Gastroesophageal sphincter (tissue), 4 donors: ENCODE results near the gene FAM193B. TPM values are rescaled to one million over a fixed set of nuclear protein-coding genes. Genes with fewer than 3 reads are reported as not detected.

Source experiments
- ATAC-seq: fragments of 150-250 bp; one replicate; pipeline ENCODE4 v1.9.1; 2016; ENCODE audit warnings: mild to moderate bottlenecking, moderate library complexity
- H3K27ac ChIP-seq, 4 donors: fragments of 200-600 bp; sonication (generic) in 3 of 4; 1 replicate in 3 of 4; 2 replicates in 1 of 4; pipeline ENCODE4 v1.5.1; 2016 to 2019
- H3K27me3 ChIP-seq: fragments of 200-600 bp; sonication (generic); one replicate; pipeline ENCODE4 v1.5.1; 2019
- H3K36me3 ChIP-seq, 2 donors: fragments of 200-600 bp; sonication (generic); one replicate each; pipeline ENCODE4 v1.5.1; 2019; ENCODE audit warnings: control low read depth in 1 of 2
- H3K4me1 ChIP-seq, 3 donors: fragments of 200-600 bp; sonication (generic); 1 replicate in 2 of 3; 2 replicates in 1 of 3; pipeline ENCODE4 v1.5.1; 2016 to 2019; ENCODE audit warnings: control low read depth in 2 of 3
- H3K4me3 ChIP-seq, 2 donors: fragments of 200-600 bp; sonication (generic); one replicate each; pipeline ENCODE4 v1.5.1; 2019; ENCODE audit warnings: mild to moderate bottlenecking in 1 of 2, moderate library complexity in 1 of 2
- H3K9me3 ChIP-seq, 3 donors: fragments of 200-600 bp; sonication (generic); one replicate each; pipeline ENCODE4 v1.5.1; 2017 to 2019; ENCODE audit warnings: control low read depth in 2 of 3
- EP300 ChIP-seq: sonication (generic); formaldehyde crosslinking; IDR thresholded peaks from one replicate; pipeline ENCODE4 v1.6.1; 2017; ENCODE audit warnings: antibody characterized with exemption, mild to moderate bottlenecking
- POLR2A ChIP-seq, 2 donors: fragments of 450-650 bp; IDR thresholded peaks; one replicate each; pipeline ENCODE4 v1.6.1; 2017; ENCODE audit warnings: antibody characterized with exemption in 2 of 2, mild to moderate bottlenecking in 2 of 2, moderate library complexity in 1 of 2
- POLR2AphosphoS5 ChIP-seq: sonication (generic); formaldehyde crosslinking; IDR thresholded peaks from one replicate; pipeline ENCODE4 v1.6.1; 2017; ENCODE audit warnings: antibody characterized with exemption
- WGBS, 2 donors: methylation state at CpG; one replicate each; pipeline ENCODE4 v1.1.5; 2018; ENCODE audit warnings: low coverage in 1 of 2; 5-methylcytosine and 5-hydroxymethylcytosine counted together
- total RNA-seq, 4 donors: library from RNA; depleted of rRNA; stranded (reverse); fragments of >200 nt; gene quantifications; one replicate each; pipeline ENCODE4 v1.1.0, GENCODE V29; 2016
- TF ChIP-seq, protein P1 (sequence below), 4 experiments: fragments of 200-600 bp in 2 of 4; fragments of 450-650 bp in 2 of 4; sonication (generic) in 1 of 4; IDR thresholded peaks; one replicate each; pipeline ENCODE4 v1.5.1; 2017 to 2019; ENCODE audit warnings: antibody characterized with exemption in 4 of 4, mild to moderate bottlenecking in 2 of 4, moderate library complexity in 2 of 4

Gene FAM193B
- total RNA-seq, 4 donors from 2014 or later, result 29.7 to 90.3 (median 44.5) TPM

GRCh38 chr5:177493795-177494345 lies 60.5 kb downstream of the FAM193B start:
- H3K27ac ChIP-seq, result peak overlapping the region; percentile 96 to 99 (median 99)
- 27 to 43% methylated on average over 2 to 3 of the region's 5 CpGs for WGBS, 2 donors
- peaks cover 0 to 41% of the 10 kb centered on the region in 2 donors for H3K36me3 ChIP-seq
- H3K4me1 ChIP-seq, result peaks cover 5 to 91% (median 75%) of the 10 kb centered on the region in 3 donors
- H3K4me3 ChIP-seq, result peak overlapping the region in 1 of 2 donors; percentile 97
- TF ChIP-seq, protein P1, sequence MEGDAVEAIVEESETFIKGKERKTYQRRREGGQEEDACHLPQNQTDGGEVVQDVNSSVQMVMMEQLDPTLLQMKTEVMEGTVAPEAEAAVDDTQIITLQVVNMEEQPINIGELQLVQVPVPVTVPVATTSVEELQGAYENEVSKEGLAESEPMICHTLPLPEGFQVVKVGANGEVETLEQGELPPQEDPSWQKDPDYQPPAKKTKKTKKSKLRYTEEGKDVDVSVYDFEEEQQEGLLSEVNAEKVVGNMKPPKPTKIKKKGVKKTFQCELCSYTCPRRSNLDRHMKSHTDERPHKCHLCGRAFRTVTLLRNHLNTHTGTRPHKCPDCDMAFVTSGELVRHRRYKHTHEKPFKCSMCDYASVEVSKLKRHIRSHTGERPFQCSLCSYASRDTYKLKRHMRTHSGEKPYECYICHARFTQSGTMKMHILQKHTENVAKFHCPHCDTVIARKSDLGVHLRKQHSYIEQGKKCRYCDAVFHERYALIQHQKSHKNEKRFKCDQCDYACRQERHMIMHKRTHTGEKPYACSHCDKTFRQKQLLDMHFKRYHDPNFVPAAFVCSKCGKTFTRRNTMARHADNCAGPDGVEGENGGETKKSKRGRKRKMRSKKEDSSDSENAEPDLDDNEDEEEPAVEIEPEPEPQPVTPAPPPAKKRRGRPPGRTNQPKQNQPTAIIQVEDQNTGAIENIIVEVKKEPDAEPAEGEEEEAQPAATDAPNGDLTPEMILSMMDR (IDR thresholded peaks at IDR 0.05), result no peak
- TF ChIP-seq EP300, result no peak
- H3K27me3 ChIP-seq, result no peaks in the 10 kb centered on the region
- ATAC-seq, result no peak
- no peaks in the 10 kb centered on the region for H3K9me3 ChIP-seq

GRCh38 chr5:177492841-177493240 lies 61.5 kb downstream of the FAM193B start:
- TF ChIP-seq POLR2AphosphoS5, result peak; percentile 2
- no peak for TF ChIP-seq POLR2A (IDR thresholded peaks at IDR 0.05)
- H3K36me3 ChIP-seq, result peaks cover 0 to 52% of the 10 kb centered on the region in 2 donors
- H3K27ac ChIP-seq, result peak overlapping the region; percentile 96 to 99 (median 99)
- no peak for ATAC-seq
- no peaks in the 10 kb centered on the region for H3K27me3 ChIP-seq
- peak overlapping the region in 1 of 2 donors; percentile 97 for H3K4me3 ChIP-seq
- H3K4me1 ChIP-seq, result peaks cover 5 to 91% (median 70%) of the 10 kb centered on the region in 3 donors
- WGBS, 2 donors, result 84% methylated on average over 3 of the region's 7 CpGs; no CpG with 5 or more reads in 1 of the 2 donors
- no peaks in the 10 kb centered on the region for H3K9me3 ChIP-seq

- H3K36me3 ChIP-seq, result peaks cover 0 to 58% of the 10 kb centered on the region in 2 donors
- H3K27me3 ChIP-seq, result no peaks in the 10 kb centered on the region
- no peak for TF ChIP-seq EP300
- TF ChIP-seq POLR2A (IDR thresholded peaks at IDR 0.05), result no peak
- TF ChIP-seq, protein P1 (IDR thresholded peaks at IDR 0.05), result no peak
- peak; percentile 4 for TF ChIP-seq POLR2AphosphoS5
- ATAC-seq, result no peak
- peaks cover 5 to 96% (median 69%) of the 10 kb centered on the region in 3 donors for H3K4me1 ChIP-seq
- no peaks in the 10 kb centered on the region for H3K9me3 ChIP-seq
- 50% methylated on average over 13 of the region's 54 CpGs; no CpG with 5 or more reads in 1 of the 2 donors for WGBS, 2 donors
- H3K27ac ChIP-seq, result peak overlapping the region; percentile 96 to 99 (median 99)
- peak overlapping the region in 1 of 2 donors; percentile 97 for H3K4me3 ChIP-seq
Observed at GRCh38 chr5:177491983-177492746, 62.2 kb downstream of the FAM193B start.

- Histone ChIP-seq H3K27me3 (no peaks in the 10 kb centered on the region), H3K36me3 (peaks cover 0 to 63% of the 10 kb centered on the region in 2 donors), H3K27ac (peak overlapping the region; percentile 96 to 99 (median 99)), H3K9me3 (no peaks in the 10 kb centered on the region), H3K4me3 (peak overlapping the region in 1 of 2 donors; percentile 97), H3K4me1 (peaks cover 5 to 98% (median 69%) of the 10 kb centered on the region in 3 donors)
- peak; percentile 29 for ATAC-seq
- TF ChIP-seq EP300, result no peak
- TF ChIP-seq POLR2AphosphoS5, result no peak
- TF ChIP-seq, protein P1 (IDR thresholded peaks at IDR 0.05), result peak in 3 of 4 experiments; percentile 92 to 97 (median 95)
- TF ChIP-seq POLR2A (IDR thresholded peaks at IDR 0.05), result no peak
- 19 to 61% methylated on average over 8 to 12 of the region's 43 CpGs for WGBS, 2 donors
Observed at GRCh38 chr5:177491429-177491945, 62.9 kb downstream of the FAM193B start.

DNA sequence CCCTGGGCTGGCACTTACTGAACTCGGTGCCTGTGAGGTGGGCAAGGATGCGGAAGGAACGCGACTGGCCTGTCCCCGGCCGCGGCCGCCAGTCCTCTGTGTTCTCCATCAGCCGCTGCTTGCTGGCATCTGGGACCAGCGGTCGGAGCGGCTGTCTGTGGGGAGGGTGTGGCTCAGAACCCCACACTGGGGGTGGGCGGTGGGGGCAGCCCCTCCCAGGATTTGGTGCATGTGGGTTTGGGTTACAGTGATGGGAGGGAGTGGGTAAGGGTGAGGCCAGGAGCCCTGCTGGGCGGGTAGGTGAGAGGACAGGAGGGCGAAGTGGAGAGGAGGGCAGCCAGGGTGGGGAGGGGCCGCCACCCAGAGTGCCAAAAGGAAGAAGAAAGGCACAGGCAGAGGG lies 63.4 kb downstream of the FAM193B start:
- H3K4me1 ChIP-seq, result peaks cover 5 to 98% (median 65%) of the 10 kb centered on the region in 3 donors
- no peaks in the 10 kb centered on the region for H3K27me3 ChIP-seq
- TF ChIP-seq, protein P1 (IDR thresholded peaks at IDR 0.05), result no peak
- no peak for TF ChIP-seq POLR2AphosphoS5
- TF ChIP-seq EP300, result no peak
- no peak for TF ChIP-seq POLR2A (IDR thresholded peaks at IDR 0.05)
- H3K27ac ChIP-seq, result peak overlapping the region; percentile 96 to 99 (median 99)
- WGBS, 2 donors, result 64% methylated on average over 10 of the region's 16 CpGs; no CpG with 5 or more reads in 1 of the 2 donors
- no peak overlapping the region for H3K4me3 ChIP-seq
- no peak for ATAC-seq
- peaks cover 0 to 68% of the 10 kb centered on the region in 2 donors for H3K36me3 ChIP-seq
- no peaks in the 10 kb centered on the region for H3K9me3 ChIP-seq
